Measurements from ENCODE around the gene COA8. TPM values are rescaled to one million over a fixed set of nuclear protein-coding genes. Genes with fewer than 3 reads are reported as not detected.

COA8 gene
- polyA plus RNA-seq, 1 of the 3 experiments (the other 2 are of a cell fraction) = 25.2 TPM

GRCh38 chr14:103597623-103598377 lies 35.0 kb downstream of the COA8 start (continued):
- TF ChIP-seq, protein P1, sequence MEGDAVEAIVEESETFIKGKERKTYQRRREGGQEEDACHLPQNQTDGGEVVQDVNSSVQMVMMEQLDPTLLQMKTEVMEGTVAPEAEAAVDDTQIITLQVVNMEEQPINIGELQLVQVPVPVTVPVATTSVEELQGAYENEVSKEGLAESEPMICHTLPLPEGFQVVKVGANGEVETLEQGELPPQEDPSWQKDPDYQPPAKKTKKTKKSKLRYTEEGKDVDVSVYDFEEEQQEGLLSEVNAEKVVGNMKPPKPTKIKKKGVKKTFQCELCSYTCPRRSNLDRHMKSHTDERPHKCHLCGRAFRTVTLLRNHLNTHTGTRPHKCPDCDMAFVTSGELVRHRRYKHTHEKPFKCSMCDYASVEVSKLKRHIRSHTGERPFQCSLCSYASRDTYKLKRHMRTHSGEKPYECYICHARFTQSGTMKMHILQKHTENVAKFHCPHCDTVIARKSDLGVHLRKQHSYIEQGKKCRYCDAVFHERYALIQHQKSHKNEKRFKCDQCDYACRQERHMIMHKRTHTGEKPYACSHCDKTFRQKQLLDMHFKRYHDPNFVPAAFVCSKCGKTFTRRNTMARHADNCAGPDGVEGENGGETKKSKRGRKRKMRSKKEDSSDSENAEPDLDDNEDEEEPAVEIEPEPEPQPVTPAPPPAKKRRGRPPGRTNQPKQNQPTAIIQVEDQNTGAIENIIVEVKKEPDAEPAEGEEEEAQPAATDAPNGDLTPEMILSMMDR (IDR thresholded peaks at IDR 0.05) = no peak
- TF ChIP-seq POLR2AphosphoS5 (IDR thresholded peaks at IDR 0.05; ENCODE audit: low read depth, low read length) (0 out of 2 replicates have a peak, but pooled peaks have one; percentile 39), NFIC (IDR thresholded peaks at IDR 0.05; ENCODE audit: borderline replicate concordance) (no peak), EZH2phosphoT487 (IDR thresholded peaks at IDR 0.05; ENCODE audit: borderline replicate concordance, low read depth) (no peak), MEF2A (IDR thresholded peaks at IDR 0.05; ENCODE audit: borderline replicate concordance, low read depth) (no peak), FOXM1 (IDR thresholded peaks at IDR 0.05; ENCODE audit: low read depth) (no peak), JUND (IDR thresholded peaks at IDR 0.05) (peak; percentile 88), ZBTB33 (IDR thresholded peaks at IDR 0.05; ENCODE audit: borderline replicate concordance, low read depth) (no peak), SIN3A (IDR thresholded peaks at IDR 0.05; ENCODE audit: borderline replicate concordance, low read depth, low read length) (peak; percentile 90; the same call in 1 of the 2 replicates), RCOR1 (IDR thresholded peaks at IDR 0.05; ENCODE audit: low read length) (no peak), REST (IDR thresholded peaks at IDR 0.05; ENCODE audit: low read depth, low read length) (no peak), SMC3 (IDR thresholded peaks at IDR 0.05; ENCODE audit: low read depth, low read length) (no peak), ELF1 (IDR thresholded peaks at IDR 0.05) (no peak), GATA2 (CRISPR knock-in tag; IDR thresholded peaks at IDR 0.05) (no peak), MAX (IDR thresholded peaks at IDR 0.05; ENCODE audit: low read depth) (peak; percentile 62)
- TF ChIP-seq, protein P2, sequence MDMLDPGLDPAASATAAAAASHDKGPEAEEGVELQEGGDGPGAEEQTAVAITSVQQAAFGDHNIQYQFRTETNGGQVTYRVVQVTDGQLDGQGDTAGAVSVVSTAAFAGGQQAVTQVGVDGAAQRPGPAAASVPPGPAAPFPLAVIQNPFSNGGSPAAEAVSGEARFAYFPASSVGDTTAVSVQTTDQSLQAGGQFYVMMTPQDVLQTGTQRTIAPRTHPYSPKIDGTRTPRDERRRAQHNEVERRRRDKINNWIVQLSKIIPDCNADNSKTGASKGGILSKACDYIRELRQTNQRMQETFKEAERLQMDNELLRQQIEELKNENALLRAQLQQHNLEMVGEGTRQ (IDR thresholded peaks at IDR 0.05; ENCODE audit: borderline replicate concordance, low read depth, low read length) = no peak
